HG02852 (cell line): Measurements from ENCODE around the gene RERG.
"Not testable (repeated sequence)": the region's sequence is repeated elsewhere in the genome, so short reads cannot be mapped to it uniquely, and the experiment has no call there.

Experiments used
- ATAC-seq: cut with Tn5 transposase; IDR thresholded peaks from one replicate; pipeline ENCODE4 v1.9.1; 2021; ENCODE audit warnings: mild to moderate bottlenecking, moderate library complexity; ENCODE audit not compliant: unreplicated experiment

Gene RERG

GRCh38 chr12:15220915-15221885, at the start of gene RERG:
Gene RERG, minus strand, starts transcription at chr12:15221417. Its CDS starts 3,928 bp downstream, at chr12:15217489.
- ATAC-seq: peak; percentile 98

GRCh38 chr12:15270591-15270990, 49.4 kb upstream of the RERG start:
- ATAC-seq: no peak

- peak; percentile 93 for ATAC-seq
Observed at GRCh38 chr12:15268927-15269552, 47.8 kb upstream of the RERG start.

- no peak for ATAC-seq
Observed at GRCh38 chr12:15268309-15268708, 47.1 kb upstream of the RERG start.

GRCh38 chr12:15265875-15266274, 44.7 kb upstream of the RERG start:
- no peak for ATAC-seq

GRCh38 chr12:15256761-15257160, 35.5 kb upstream of the RERG start:
- ATAC-seq: no peak

- no peak for ATAC-seq
Observed at GRCh38 chr12:15253990-15254389, 32.8 kb upstream of the RERG start.

- no peak for ATAC-seq
Observed at GRCh38 chr12:15244926-15245325, 23.7 kb upstream of the RERG start.

GRCh38 chr12:15244341-15244740, 23.1 kb upstream of the RERG start:
- ATAC-seq: no peak

- ATAC-seq: no peak
Observed at GRCh38 chr12:15243102-15243501, 21.9 kb upstream of the RERG start.

GRCh38 chr12:15240898-15241297, 19.7 kb upstream of the RERG start:
- ATAC-seq: no peak

GRCh38 chr12:15234508-15234907, 13.3 kb upstream of the RERG start:
- no peak for ATAC-seq

- ATAC-seq: no peak
Observed at GRCh38 chr12:15234011-15234410, 12.8 kb upstream of the RERG start.

GRCh38 chr12:15232959-15233358, 11.7 kb upstream of the RERG start:
- ATAC-seq: no peak

- no peak for ATAC-seq
Observed at GRCh38 chr12:15231493-15231892, 10.3 kb upstream of the RERG start.

- ATAC-seq: no peak
Observed at GRCh38 chr12:15230751-15231150, 9.5 kb upstream of the RERG start.

GRCh38 chr12:15230137-15230536, 8.9 kb upstream of the RERG start:
- ATAC-seq: no peak

- no peak for ATAC-seq
Observed at GRCh38 chr12:15227004-15227679, 5.9 kb upstream of the RERG start.

- ATAC-seq: not testable (repeated sequence)
Observed at GRCh38 chr12:15225863-15226218, 4.6 kb upstream of the RERG start.

GRCh38 chr12:15225136-15225862, 4.1 kb upstream of the RERG start:
- no peak for ATAC-seq

GRCh38 chr12:15222219-15222618, 1.0 kb upstream of the RERG start:
- ATAC-seq: no peak
